ENCODE data around the gene CPNE4.

- TF ChIP-seq POLR2A (IDR thresholded peaks at IDR 0.05) (no peak), CTCF (IDR thresholded peaks at IDR 0.05 in 4 of 5, conservative IDR thresholded peaks at IDR 0.05 in 1 of 5) (no peak)
These were observed 17.7 kb downstream of the CPNE4 start for GRCh38 chr3:132017137-132017536.
